ENCODE data around the gene FLOT1. TPM values are rescaled to one million over a fixed set of nuclear protein-coding genes. Genes with fewer than 3 reads are reported as not detected.
A peak's percentile ranks its signal among the peaks of the same experiment; 100 is the strongest.
"Not testable (repeated sequence)": the region's sequence is repeated elsewhere in the genome, so short reads cannot be mapped to it uniquely, and the experiment has no call there.

The FLOT1 gene
- total and polyA plus RNA-seq, 7 donors = 141 to 206 (median 174) TPM

DNA sequence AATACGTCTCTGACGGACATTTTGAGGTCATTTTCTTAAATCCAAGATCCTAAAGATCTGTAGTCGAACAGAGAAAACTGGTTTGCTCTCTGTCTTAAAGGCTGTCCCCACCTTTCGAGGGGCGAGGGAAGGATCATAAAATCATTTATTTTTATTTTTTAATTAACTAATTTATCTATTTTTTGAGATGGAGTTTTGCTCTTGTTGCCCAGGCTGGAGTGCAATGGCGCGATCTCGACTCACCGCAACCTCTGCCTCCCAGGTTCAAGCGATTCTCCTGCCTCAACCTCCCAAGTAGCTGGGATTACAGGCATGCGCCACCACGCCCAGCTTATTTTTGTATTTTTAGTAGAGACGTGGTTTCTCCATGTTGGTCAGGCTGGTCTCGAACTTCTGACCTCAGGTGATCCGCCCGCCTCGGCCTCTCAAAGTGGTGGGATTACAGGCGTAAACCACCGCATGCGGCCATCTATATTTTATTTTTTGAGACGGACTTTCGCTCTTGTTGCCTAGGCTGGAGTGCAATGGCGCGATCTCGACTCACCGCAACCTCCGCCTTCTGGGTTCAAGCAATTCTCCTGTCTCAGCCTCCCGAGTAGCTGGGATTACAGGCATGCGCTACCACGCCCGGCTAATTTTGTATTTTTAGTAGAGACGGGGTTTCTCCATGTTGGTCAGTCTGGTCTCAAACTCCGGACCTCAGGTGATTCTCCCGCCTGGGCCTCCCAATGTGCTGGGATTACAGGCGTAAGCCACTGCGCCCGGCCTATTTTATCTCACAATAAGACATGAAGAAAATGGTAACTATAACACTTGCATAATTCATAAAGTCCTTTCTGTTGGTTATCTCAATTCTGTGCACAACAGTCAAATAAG lies 24.4 kb downstream of the FLOT1 start:
- DNase-seq; intact Hi-C loops (cut with DNase I): not testable (repeated sequence)
- TF ChIP-seq CTCF (IDR thresholded peaks at IDR 0.05) = peak in 1 of 4 experiments; percentile 3

GRCh38 chr6:30717129-30717844 lies 25.2 kb downstream of the FLOT1 start, which contains the start of gene MDC1:
MDC1 (minus strand) TSS chr6:30717281; CDS start chr6:30715175, 2,106 bp downstream.
- peaks cover 9 to 31% (median 13%) of the 10 kb centered on the region in 4 donors for H3K36me3 ChIP-seq
- peak within 1 kb of the TSS; percentile 90 to 96 (median 95) for H3K27ac ChIP-seq
- H3K4me1 ChIP-seq = peaks cover 0 to 36% (median 26%) of the 10 kb centered on the region in 4 donors
- peak within 1 kb of the TSS; percentile 59 to 75 (median 68) for H3K4me3 ChIP-seq
- no peaks in the 10 kb centered on the region for H3K9me3 ChIP-seq
- peak in 3 of 4 experiments; percentile 34 to 52 (median 46) for TF ChIP-seq CTCF (IDR thresholded peaks at IDR 0.05)
- TF ChIP-seq POLR2AphosphoS5 (IDR thresholded peaks at IDR 0.05) = peak; percentile 93 to 99 (median 94)
- TF ChIP-seq EP300 (IDR thresholded peaks at IDR 0.05) = peak in 1 of 4 donors; percentile 44
- peak; percentile 76 to 94 for TF ChIP-seq POLR2A (IDR thresholded peaks at IDR 0.05)
- intact Hi-C loops (cut with DNase I) = no loop called here
- 0% methylated on average over 48 of the region's 48 CpGs for WGBS, 2 donors
- no peaks in the 10 kb centered on the region for H3K27me3 ChIP-seq
- peak; percentile 100 for DNase-seq

More for the DNA sequence above, 24.4 kb downstream of the FLOT1 start:
- 76 to 79% methylated on average over 37 of the region's 37 CpGs for WGBS, 2 donors
- H3K27ac ChIP-seq = peak overlapping the region; percentile 90 to 96 (median 95)
- peaks cover 0 to 44% (median 31%) of the 10 kb centered on the region in 4 donors for H3K4me1 ChIP-seq
- peaks cover 4 to 31% (median 10%) of the 10 kb centered on the region in 4 donors for H3K36me3 ChIP-seq
- peak overlapping the region; percentile 59 to 75 (median 68) for H3K4me3 ChIP-seq
- not testable (repeated sequence) for H3K27me3 ChIP-seq, H3K9me3 ChIP-seq

GRCh38 chr6:30716879-30717128 lies 25.7 kb downstream of the FLOT1 start:
- TF ChIP-seq CTCF (IDR thresholded peaks at IDR 0.05) (no peak), EP300 (IDR thresholded peaks at IDR 0.05) (no peak), POLR2AphosphoS5 (IDR thresholded peaks at IDR 0.05) (no peak), POLR2A (IDR thresholded peaks at IDR 0.05) (no peak)
- peaks cover 0 to 31% (median 21%) of the 10 kb centered on the region in 4 donors for H3K4me1 ChIP-seq
- DNase-seq = no peak
- intact Hi-C loops (cut with DNase I) = loop anchor here (1.0 kb wide), 1 partner anchor 30 kb away; no protein-coding TSS in a partner anchor
- WGBS, 2 donors = 1 to 2% methylated on average over 8 of the region's 8 CpGs
- peak overlapping the region; percentile 90 to 96 (median 95) for H3K27ac ChIP-seq
- H3K36me3 ChIP-seq = peaks cover 11 to 36% (median 17%) of the 10 kb centered on the region in 4 donors
- no peaks in the 10 kb centered on the region for H3K9me3 ChIP-seq
- H3K4me3 ChIP-seq = peak overlapping the region; percentile 59 to 75 (median 68)
- no peaks in the 10 kb centered on the region for H3K27me3 ChIP-seq

- Histone ChIP-seq H3K4me3 (no peak overlapping the region), H3K36me3 (peaks cover 22 to 61% (median 24%) of the 10 kb centered on the region in 4 donors), H3K27ac (no peak overlapping the region), H3K4me1 (peaks cover 0 to 22% (median 13%) of the 10 kb centered on the region in 4 donors), H3K9me3 (no peaks in the 10 kb centered on the region), H3K27me3 (no peaks in the 10 kb centered on the region)
- TF ChIP-seq POLR2AphosphoS5 (IDR thresholded peaks at IDR 0.05) (no peak), CTCF (IDR thresholded peaks at IDR 0.05) (no peak), POLR2A (IDR thresholded peaks at IDR 0.05) (no peak)
- no peak for DNase-seq
- 98 to 100% methylated on average over 1 of the region's 1 CpG for WGBS, 2 donors
- intact Hi-C loops (cut with DNase I) = no loop called here
Measured at GRCh38 chr6:30714263-30714662, 28.2 kb downstream of the FLOT1 start.
